Measurements from ENCODE around the gene JUN. TPM values are rescaled to one million over a fixed set of nuclear protein-coding genes. Genes with fewer than 3 reads are reported as not detected.

JUN gene
- total RNA-seq, 1 donor from 2014 or later = 90.0 TPM

GRCh38 chr1:58799650-58800049 is 15.8 kb upstream of the JUN start:
- FAIRE-seq = no peak
- Histone ChIP-seq H3K4me3 (ENCODE audit: low read depth, low read length) (no peak overlapping the region), H3K27me3 (ENCODE audit: control insufficient read depth, insufficient read depth, low read length) (no peaks in the 10 kb centered on the region), H3K36me3 (ENCODE audit: control insufficient read depth, insufficient read depth, low read length) (no peaks in the 10 kb centered on the region)
- DNase-seq (ENCODE audit: low read depth) = no peak
- TF ChIP-seq CTCF (IDR thresholded peaks at IDR 0.05; ENCODE audit: insufficient read depth, low read length, severe bottlenecking) = no peak

- DNase-seq (ENCODE audit: low read depth) (no peak), FAIRE-seq (peak; percentile 73)
- Histone ChIP-seq H3K27me3 (ENCODE audit: control insufficient read depth, insufficient read depth, low read length) (no peaks in the 10 kb centered on the region), H3K4me3 (ENCODE audit: low read depth, low read length) (no peak overlapping the region), H3K36me3 (ENCODE audit: control insufficient read depth, insufficient read depth, low read length) (no peaks in the 10 kb centered on the region)
- TF ChIP-seq CTCF (IDR thresholded peaks at IDR 0.05; ENCODE audit: insufficient read depth, low read length, severe bottlenecking) = no peak
Observed at GRCh38 chr1:58798910-58799442, 15.1 kb upstream of the JUN start.

- Histone ChIP-seq H3K27me3 (ENCODE audit: control insufficient read depth, insufficient read depth, low read length) (no peaks in the 10 kb centered on the region), H3K36me3 (ENCODE audit: control insufficient read depth, insufficient read depth, low read length) (no peaks in the 10 kb centered on the region), H3K4me3 (ENCODE audit: low read depth, low read length) (no peak overlapping the region)
- DNase-seq (ENCODE audit: low read depth) (no peak), FAIRE-seq (no peak)
- no peak for TF ChIP-seq CTCF (IDR thresholded peaks at IDR 0.05; ENCODE audit: insufficient read depth, low read length, severe bottlenecking)
Observed at GRCh38 chr1:58796416-58796815, 12.6 kb upstream of the JUN start.

- TF ChIP-seq CTCF (IDR thresholded peaks at IDR 0.05; ENCODE audit: insufficient read depth, low read length, severe bottlenecking) = no peak
- Histone ChIP-seq H3K4me3 (ENCODE audit: low read depth, low read length) (no peak overlapping the region), H3K27me3 (ENCODE audit: control insufficient read depth, insufficient read depth, low read length) (no peaks in the 10 kb centered on the region), H3K36me3 (ENCODE audit: control insufficient read depth, insufficient read depth, low read length) (no peaks in the 10 kb centered on the region)
- DNase-seq (ENCODE audit: low read depth) (peak; percentile 82), FAIRE-seq (peak; percentile 32)
Observed at GRCh38 chr1:58794585-58794984, 10.7 kb upstream of the JUN start.

- FAIRE-seq = no peak
- no peak for DNase-seq (ENCODE audit: low read depth)
- Histone ChIP-seq H3K27me3 (ENCODE audit: control insufficient read depth, insufficient read depth, low read length) (no peaks in the 10 kb centered on the region), H3K36me3 (ENCODE audit: control insufficient read depth, insufficient read depth, low read length) (no peaks in the 10 kb centered on the region), H3K4me3 (ENCODE audit: low read depth, low read length) (no peak overlapping the region)
- TF ChIP-seq CTCF (IDR thresholded peaks at IDR 0.05; ENCODE audit: insufficient read depth, low read length, severe bottlenecking) = no peak
Observed at GRCh38 chr1:58792846-58793245, 9.0 kb upstream of the JUN start.

GRCh38 chr1:58791106-58791505 is 7.3 kb upstream of the JUN start:
- Histone ChIP-seq H3K27me3 (ENCODE audit: control insufficient read depth, insufficient read depth, low read length) (no peaks in the 10 kb centered on the region), H3K4me3 (ENCODE audit: low read depth, low read length) (no peak overlapping the region), H3K36me3 (ENCODE audit: control insufficient read depth, insufficient read depth, low read length) (no peaks in the 10 kb centered on the region)
- FAIRE-seq = no peak
- no peak for DNase-seq (ENCODE audit: low read depth)
- no peak for TF ChIP-seq CTCF (IDR thresholded peaks at IDR 0.05; ENCODE audit: insufficient read depth, low read length, severe bottlenecking)

Data from bronchial epithelial cell (primary cell).